ENCODE results near the gene MEF2D.

Gene MEF2D

GRCh38 chr1:156527584-156527983 lies 27.0 kb upstream of the MEF2D start:
- DNase-seq (ENCODE audit: low read depth in 2 of 2): no peak

GRCh38 chr1:156525856-156526489 lies 25.4 kb upstream of the MEF2D start:
- no peak overlapping the region for H3K4me3 ChIP-seq (replicated peaks in 1 of 2; ENCODE audit: low read depth in 2 of 2, low read length in 2 of 2)
- no peak for TF ChIP-seq CTCF (IDR thresholded peaks at IDR 0.05; ENCODE audit: low read depth, low read length)
- DNase-seq (ENCODE audit: low read depth in 2 of 2): no peak

More at GRCh38 chr1:156527584-156527983, 27.0 kb upstream of the MEF2D start:
- H3K4me3 ChIP-seq (replicated peaks in 1 of 2; ENCODE audit: low read depth in 2 of 2, low read length in 2 of 2): no peak overlapping the region
- no peak for TF ChIP-seq CTCF (IDR thresholded peaks at IDR 0.05; ENCODE audit: low read depth, low read length)

- TF ChIP-seq CTCF (IDR thresholded peaks at IDR 0.05; ENCODE audit: low read depth, low read length): no peak
- DNase-seq (ENCODE audit: low read depth in 2 of 2): no peak
- no peak overlapping the region for H3K4me3 ChIP-seq (replicated peaks in 1 of 2; ENCODE audit: low read depth in 2 of 2, low read length in 2 of 2)
Observed at GRCh38 chr1:156525071-156525501, 24.5 kb upstream of the MEF2D start.

GRCh38 chr1:156524481-156524869 lies 23.9 kb upstream of the MEF2D start:
- no peak overlapping the region for H3K4me3 ChIP-seq (replicated peaks in 1 of 2; ENCODE audit: low read depth in 2 of 2, low read length in 2 of 2)
- TF ChIP-seq CTCF (IDR thresholded peaks at IDR 0.05; ENCODE audit: low read depth, low read length): no peak
- no peak for DNase-seq (ENCODE audit: low read depth in 2 of 2)

GRCh38 chr1:156523801-156524480 lies 23.4 kb upstream of the MEF2D start:
- H3K4me3 ChIP-seq (replicated peaks in 1 of 2; ENCODE audit: low read depth in 2 of 2, low read length in 2 of 2): no peak overlapping the region
- TF ChIP-seq CTCF (IDR thresholded peaks at IDR 0.05; ENCODE audit: low read depth, low read length): no peak
- DNase-seq (ENCODE audit: low read depth in 2 of 2): no peak

GRCh38 chr1:156522443-156522970 lies 21.9 kb upstream of the MEF2D start:
- no peak overlapping the region for H3K4me3 ChIP-seq (replicated peaks in 1 of 2; ENCODE audit: low read depth in 2 of 2, low read length in 2 of 2)
- TF ChIP-seq CTCF (IDR thresholded peaks at IDR 0.05; ENCODE audit: low read depth, low read length): no peak
- no peak for DNase-seq (ENCODE audit: low read depth in 2 of 2)
